GM12878 (cell line): ENCODE results near the gene ARHGEF38. TPM values are rescaled to one million over a fixed set of nuclear protein-coding genes. Genes with fewer than 3 reads are reported as not detected.

ENCODE experiments used
- ATAC-seq: fragments of 200-7000 bp; cut with Tn5 transposase; 3 replicates; pipeline ENCODE4 v1.9.1; 2020; ENCODE audit warnings: mild to moderate bottlenecking, moderate library complexity
- BruUV-seq: library from RNA; stranded (reverse); fragments of 400-500 nt; replicated peaks from 2 replicates; lab custom pipeline; 2021; lab: Mats Ljungman, UMichigan
- CTCF ChIA-PET: fragments of 300-600 bp; sonication (Branson Sonifier 250); formaldehyde crosslinking; extraction: SDS; loops from one replicate; lab custom pipeline; 2021; ENCODE audit warnings: inconsistent platforms; lab: Yijun Ruan, JAX
- POLR2A ChIA-PET: fragments of 350-600 bp; formaldehyde crosslinking; extraction: SDS; loops from one replicate; lab custom pipeline; 2021; ENCODE audit warnings: inconsistent platforms; lab: Charles Lee
- RAD21 ChIA-PET: fragments of 300-600 bp; sonication (Branson Sonifier 250); formaldehyde crosslinking; loops from one replicate; lab custom pipeline; 2023; ENCODE audit warnings: antibody characterized with exemption; ENCODE audit not compliant: unreplicated experiment; lab: Charles Lee
- SMC1A ChIA-PET: fragments of 300-600 bp; sonication (Branson Sonifier 250); formaldehyde crosslinking; loops from one replicate; lab custom pipeline; 2023; ENCODE audit not compliant: unreplicated experiment, uncharacterized antibody; lab: Charles Lee
- DNase-seq: peaks from one replicate; pipeline ENCODE4 v3.0.0-alpha.2; 2011; ENCODE audit warnings: low read depth, low spot score
- FAIRE-seq: peaks from 3 replicates; lab custom pipeline; 2011; peaks lifted over from hg19 to GRCh38; lab: Jason Lieb, UNC
- H2AFZ ChIP-seq: 2 replicates; pipeline ENCODE4 v1.6.0; 2011; ENCODE audit warnings: low read depth, low read length, control low read depth; ENCODE audit not compliant: control insufficient read depth
- H3K27ac ChIP-seq: 2 replicates; pipeline ENCODE4 v1.5.1; 2011; ENCODE audit warnings: control low read depth; ENCODE audit not compliant: control insufficient read depth, insufficient read depth
- H3K27me3 ChIP-seq, 2 experiments: replicated peaks in 1 of 2; 2 replicates each; pipeline versions ENCODE4 v1.6.0 to v1.6.1; 2011; ENCODE audit warnings: low read length in 1 of 2; ENCODE audit not compliant: control insufficient read depth in 2 of 2, insufficient read depth in 2 of 2
- H3K36me3 ChIP-seq, 2 experiments: 2 replicates each; pipeline ENCODE4 v1.5.1; 2011; ENCODE audit warnings: low read length in 1 of 2; ENCODE audit not compliant: control insufficient read depth in 2 of 2, insufficient read depth in 2 of 2
- H3K4me1 ChIP-seq: 2 replicates; pipeline ENCODE4 v1.6.1; 2011; ENCODE audit warnings: mild to moderate bottlenecking, low read length, moderate library complexity, mixed read lengths; ENCODE audit not compliant: control insufficient read depth, insufficient read depth
- H3K4me2 ChIP-seq: 2 replicates; pipeline ENCODE4 v1.6.0; 2011; ENCODE audit warnings: control low read depth; ENCODE audit not compliant: control insufficient read depth, insufficient read depth
- H3K4me3 ChIP-seq: fragments of 200-600 bp; sonication (generic); 2 replicates; pipeline ENCODE4 v1.5.1; 2016
- H3K79me2 ChIP-seq: 2 replicates; pipeline ENCODE4 v1.6.0; 2011; ENCODE audit warnings: low read length; ENCODE audit not compliant: control insufficient read depth, insufficient read depth
- H3K9ac ChIP-seq: 2 replicates; pipeline ENCODE4 v1.8.0; 2011; ENCODE audit warnings: low read length, control low read depth, mixed read lengths; ENCODE audit not compliant: control insufficient read depth, insufficient read depth
- H3K9me3 ChIP-seq: replicated peaks from 3 replicates; pipeline ENCODE4 v1.5.1; 2011; ENCODE audit warnings: mild to moderate bottlenecking, low read length; ENCODE audit not compliant: control insufficient read depth, insufficient read depth
- H4K20me1 ChIP-seq: 2 replicates; pipeline ENCODE4 v1.6.0; 2011; ENCODE audit not compliant: control insufficient read depth, insufficient read depth
- E2F8 ChIP-seq: fragments of 450-650 bp; IDR thresholded peaks from 2 replicates; pipeline ENCODE4 v1.6.1; 2018; ENCODE audit warnings: mild to moderate bottlenecking, low read depth, moderate library complexity; ENCODE audit not compliant: partially characterized antibody
- ETV6 ChIP-seq, 2 experiments: fragments of 450-650 bp in 1 of 2; IDR thresholded peaks in 1 of 2; conservative IDR thresholded peaks in 1 of 2; 2 replicates each; pipeline ENCODE4 v1.6.1; 2014; ENCODE audit warnings: antibody characterized with exemption in 1 of 2, borderline replicate concordance in 1 of 2, low read depth in 1 of 2, mild to moderate bottlenecking in 1 of 2, moderate library complexity in 1 of 2
- IKZF1 ChIP-seq: fragments of 450-650 bp; conservative IDR thresholded peaks from 2 replicates; pipeline ENCODE4 v1.6.1; 2017; ENCODE audit warnings: antibody characterized with exemption, mild to moderate bottlenecking
- MYC ChIP-seq: IDR thresholded peaks from 2 replicates; pipeline ENCODE4 v1.6.1; 2011; ENCODE audit warnings: mild to moderate bottlenecking, low read length, moderate library complexity, inconsistent platforms; ENCODE audit not compliant: insufficient read depth, insufficient replicate concordance, insufficient read length, severe bottlenecking
- SREBF1 ChIP-seq: IDR thresholded peaks from 2 replicates; pipeline ENCODE4 v1.6.1; 2012; ENCODE audit warnings: mild to moderate bottlenecking, low read length
- ZBTB40 ChIP-seq: fragments of 450-650 bp; IDR thresholded peaks from 2 replicates; pipeline ENCODE4 v1.6.1; 2016; ENCODE audit warnings: mild to moderate bottlenecking, moderate library complexity, borderline replicate concordance
- WGBS: methylation state at CpG from one replicate; pipeline ENCODE4 v1.1.6; 2016; ENCODE audit warnings: low lambda C conversion rate; ENCODE audit not compliant: insufficient replicate concordance, insufficient coverage; ENCODE audit errors: missing lambda C conversion rate; 5-methylcytosine and 5-hydroxymethylcytosine counted together
- in situ Hi-C: fragments of 300-500 bp; cut with MboI; formaldehyde crosslinking; loops from 9 replicates; pipeline ENCODE4 v1.14.3; 2018; ENCODE audit warnings: mixed read lengths
- intact Hi-C: fragments of 100-400 bp; cut with micrococcal nuclease; formaldehyde crosslinking; loops from one replicate; pipeline ENCODE4 v1.14.2; 2022; ENCODE audit not compliant: unreplicated experiment
- polyA plus RNA-seq, 11 experiments: library from polyadenylated mRNA; depleted of rRNA in 4 of 11; unstranded in 6 of 11; stranded (reverse) in 5 of 11; fragments of >200 nt; fragmentation: Nextera tagmentation in 4 of 11; fragmentation: Illumina TruSeq in 1 of 11; extraction: Ambion mirVana in 4 of 11; extraction: Trizol in 1 of 11; gene quantifications; 1 replicate in 1 of 11; 2 replicates in 10 of 11; pipeline versions ENCODE4 v1.2.1 to v1.2.3, GENCODE V29; 2011 to 2016; ENCODE audit warnings: inconsistent platforms in 2 of 11, missing spikeins in 2 of 11, low read depth in 1 of 11
- total RNA-seq, 4 experiments: library from RNA; depleted of rRNA in 3 of 4; stranded (reverse); fragments of >200 nt in 3 of 4; fragmentation: Illumina TruSeq in 1 of 4; extraction: Trizol in 1 of 4; gene quantifications; 2 replicates each; pipeline versions ENCODE4 v1.2.1 to v1.2.3, GENCODE V29; 2013 to 2021
- TF ChIP-seq, protein P1 (sequence below): IDR thresholded peaks from 2 replicates; pipeline ENCODE4 v1.6.1; 2012; ENCODE audit warnings: low read depth, low read length, improper control_type of control experiment
- TF ChIP-seq, protein P2 (sequence below): fragments of 450-650 bp; IDR thresholded peaks from 2 replicates; pipeline ENCODE4 v1.6.1; 2017; ENCODE audit warnings: mild to moderate bottlenecking, moderate library complexity

The ARHGEF38 gene
- total and polyA plus RNA-seq, 10 of the 15 experiments (the other 5 are each of a cell fraction or from before 2014, with no cell fraction given), result 0.01 to 1.1 (median 0.09) TPM; not detected in 2

DNA sequence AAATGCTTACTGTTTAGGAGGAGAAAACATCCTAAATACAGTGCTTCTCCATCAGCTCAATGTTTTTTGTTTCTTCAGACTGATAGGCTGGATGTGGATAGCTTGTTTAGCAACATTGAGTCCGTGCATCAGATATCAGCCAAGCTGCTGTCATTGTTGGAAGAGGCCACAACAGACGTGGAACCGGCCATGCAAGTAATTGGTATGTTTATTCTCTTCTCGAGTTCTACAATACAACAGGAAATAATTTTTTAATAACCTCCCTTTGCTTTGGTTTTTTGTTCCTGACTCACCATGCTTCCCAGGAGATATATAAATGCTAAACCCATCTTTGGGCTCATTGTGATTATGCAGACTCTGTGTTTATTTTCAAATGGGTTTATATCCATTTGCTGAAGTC, 60.9 kb downstream of the ARHGEF38 start:
- DNase-seq (no peak), FAIRE-seq (no peak), ATAC-seq (no peak)
- intact Hi-C loops (no loop called here), in situ Hi-C loops (no loop called here)
- ChIA-PET POLR2A (no interaction called here), RAD21 (no interaction called here), CTCF (no interaction called here), SMC1A (interaction anchor here (1.2 to 1.9 kb wide), 2 partner anchors 18 to 28 kb away, joined by 3 to 5 read pairs; no protein-coding TSS in a partner anchor)
- H3K4me3 ChIP-seq, result no peak overlapping the region
- H3K9me3 ChIP-seq, result no peaks in the 10 kb centered on the region; the same call in 2 of the 3 replicates
- H4K20me1 ChIP-seq, result no peaks in the 10 kb centered on the region
- no peaks in the 10 kb centered on the region for H3K27me3 ChIP-seq
- no peak overlapping the region for H3K4me2 ChIP-seq
- H3K79me2 ChIP-seq, result no peaks in the 10 kb centered on the region
- no peaks in the 10 kb centered on the region for H3K36me3 ChIP-seq
- H3K9ac ChIP-seq, result no peak overlapping the region
- BruUV-seq, result no TSS peak
- no peak overlapping the region for H2AFZ ChIP-seq
- H3K4me1 ChIP-seq, result no peaks in the 10 kb centered on the region
- 50% methylated on average over 4 of the region's 4 CpGs for WGBS
- H3K27ac ChIP-seq, result no peak overlapping the region
- TF ChIP-seq ZBTB40, result no peak
- TF ChIP-seq, protein P1, sequence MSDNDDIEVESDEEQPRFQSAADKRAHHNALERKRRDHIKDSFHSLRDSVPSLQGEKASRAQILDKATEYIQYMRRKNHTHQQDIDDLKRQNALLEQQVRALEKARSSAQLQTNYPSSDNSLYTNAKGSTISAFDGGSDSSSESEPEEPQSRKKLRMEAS, result no peak
- TF ChIP-seq E2F8, result no peak
- no peak for TF ChIP-seq IKZF1
- no peak for TF ChIP-seq MYC
- TF ChIP-seq, protein P2, sequence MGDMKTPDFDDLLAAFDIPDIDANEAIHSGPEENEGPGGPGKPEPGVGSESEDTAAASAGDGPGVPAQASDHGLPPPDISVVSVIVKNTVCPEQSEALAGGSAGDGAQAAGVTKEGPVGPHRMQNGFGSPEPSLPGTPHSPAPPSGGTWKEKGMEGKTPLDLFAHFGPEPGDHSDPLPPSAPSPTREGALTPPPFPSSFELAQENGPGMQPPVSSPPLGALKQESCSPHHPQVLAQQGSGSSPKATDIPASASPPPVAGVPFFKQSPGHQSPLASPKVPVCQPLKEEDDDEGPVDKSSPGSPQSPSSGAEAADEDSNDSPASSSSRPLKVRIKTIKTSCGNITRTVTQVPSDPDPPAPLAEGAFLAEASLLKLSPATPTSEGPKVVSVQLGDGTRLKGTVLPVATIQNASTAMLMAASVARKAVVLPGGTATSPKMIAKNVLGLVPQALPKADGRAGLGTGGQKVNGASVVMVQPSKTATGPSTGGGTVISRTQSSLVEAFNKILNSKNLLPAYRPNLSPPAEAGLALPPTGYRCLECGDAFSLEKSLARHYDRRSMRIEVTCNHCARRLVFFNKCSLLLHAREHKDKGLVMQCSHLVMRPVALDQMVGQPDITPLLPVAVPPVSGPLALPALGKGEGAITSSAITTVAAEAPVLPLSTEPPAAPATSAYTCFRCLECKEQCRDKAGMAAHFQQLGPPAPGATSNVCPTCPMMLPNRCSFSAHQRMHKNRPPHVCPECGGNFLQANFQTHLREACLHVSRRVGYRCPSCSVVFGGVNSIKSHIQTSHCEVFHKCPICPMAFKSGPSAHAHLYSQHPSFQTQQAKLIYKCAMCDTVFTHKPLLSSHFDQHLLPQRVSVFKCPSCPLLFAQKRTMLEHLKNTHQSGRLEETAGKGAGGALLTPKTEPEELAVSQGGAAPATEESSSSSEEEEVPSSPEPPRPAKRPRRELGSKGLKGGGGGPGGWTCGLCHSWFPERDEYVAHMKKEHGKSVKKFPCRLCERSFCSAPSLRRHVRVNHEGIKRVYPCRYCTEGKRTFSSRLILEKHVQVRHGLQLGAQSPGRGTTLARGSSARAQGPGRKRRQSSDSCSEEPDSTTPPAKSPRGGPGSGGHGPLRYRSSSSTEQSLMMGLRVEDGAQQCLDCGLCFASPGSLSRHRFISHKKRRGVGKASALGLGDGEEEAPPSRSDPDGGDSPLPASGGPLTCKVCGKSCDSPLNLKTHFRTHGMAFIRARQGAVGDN, result no peak
- no peak for TF ChIP-seq SREBF1
- no peak for TF ChIP-seq ETV6 (conservative IDR thresholded peaks at IDR 0.05 in 1 of 2, IDR thresholded peaks at IDR 0.05 in 1 of 2; ENCODE audit: borderline replicate concordance in 1 of 2, low read depth in 1 of 2)
